Memory B cell (primary cell): ENCODE results near the gene CSTPP1.

Source experiments
- ATAC-seq: fragments of 150-1000 bp; cut with Tn5 transposase; 2 replicates; pipeline ENCODE4 v1.10.0; 2021; ENCODE audit warnings: low read depth, mild to moderate bottlenecking, moderate library complexity
- DNase-seq, 2 donors: peaks; one replicate each; pipeline ENCODE4 v3.0.0; 2022; ENCODE audit warnings: low spot score in 2 of 2
- H3K27ac Mint-ChIP-seq: one replicate; pipeline ENCODE4 v1.8.0; 2022; ENCODE audit warnings: mild to moderate bottlenecking, moderate library complexity, mixed read lengths
- H3K27me3 Mint-ChIP-seq: one replicate; pipeline ENCODE4 v1.8.0; 2022; ENCODE audit warnings: mixed read lengths
- H3K36me3 Mint-ChIP-seq: one replicate; pipeline ENCODE4 v1.8.0; 2022; ENCODE audit warnings: mild to moderate bottlenecking, mixed read lengths
- H3K4me1 Mint-ChIP-seq: one replicate; pipeline ENCODE4 v1.8.0; 2022; ENCODE audit warnings: mixed read lengths
- H3K4me3 Mint-ChIP-seq: one replicate; pipeline ENCODE4 v1.8.0; 2022; ENCODE audit warnings: mild to moderate bottlenecking, moderate library complexity, mixed read lengths
- H3K9me3 Mint-ChIP-seq: one replicate; pipeline ENCODE4 v1.8.0; 2022; ENCODE audit warnings: mixed read lengths

Gene CSTPP1

GRCh38 chr11:47130543-47130942 is 194.0 kb downstream of the CSTPP1 start:
- Mint-ChIP-seq H3K27me3 (no peaks in the 10 kb centered on the region), H3K27ac (no peak overlapping the region), H3K4me1 (no peaks in the 10 kb centered on the region), H3K36me3 (peaks cover 1% of the 10 kb centered on the region), H3K4me3 (no peak overlapping the region), H3K9me3 (no peaks in the 10 kb centered on the region)
- DNase-seq (no peak), ATAC-seq (no peak)

DNA sequence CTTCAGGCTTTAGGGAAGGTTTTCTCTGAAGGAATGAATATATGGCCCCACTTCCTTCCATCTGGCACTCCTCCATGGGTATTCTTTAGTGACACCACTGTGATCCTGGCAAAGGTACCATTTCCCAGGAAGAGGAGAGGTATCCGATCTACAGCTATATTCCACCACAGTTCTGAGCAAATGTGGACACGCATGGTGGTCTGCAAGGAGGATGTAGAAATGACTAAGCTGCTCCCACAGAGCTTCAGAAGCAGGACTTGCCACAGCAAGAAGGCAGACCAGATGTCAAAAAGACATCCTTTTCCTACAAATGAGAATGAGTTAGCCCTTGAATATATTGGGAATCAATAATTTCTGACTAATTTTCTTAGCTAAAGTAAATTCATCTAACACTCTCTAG is 194.6 kb downstream of the CSTPP1 start:
- no peaks in the 10 kb centered on the region for H3K4me1 Mint-ChIP-seq
- ATAC-seq, result no peak
- H3K9me3 Mint-ChIP-seq, result no peaks in the 10 kb centered on the region
- H3K36me3 Mint-ChIP-seq, result peaks cover 1% of the 10 kb centered on the region
- no peaks in the 10 kb centered on the region for H3K27me3 Mint-ChIP-seq
- no peak overlapping the region for H3K27ac Mint-ChIP-seq
- H3K4me3 Mint-ChIP-seq, result no peak overlapping the region
- DNase-seq, result no peak

DNA sequence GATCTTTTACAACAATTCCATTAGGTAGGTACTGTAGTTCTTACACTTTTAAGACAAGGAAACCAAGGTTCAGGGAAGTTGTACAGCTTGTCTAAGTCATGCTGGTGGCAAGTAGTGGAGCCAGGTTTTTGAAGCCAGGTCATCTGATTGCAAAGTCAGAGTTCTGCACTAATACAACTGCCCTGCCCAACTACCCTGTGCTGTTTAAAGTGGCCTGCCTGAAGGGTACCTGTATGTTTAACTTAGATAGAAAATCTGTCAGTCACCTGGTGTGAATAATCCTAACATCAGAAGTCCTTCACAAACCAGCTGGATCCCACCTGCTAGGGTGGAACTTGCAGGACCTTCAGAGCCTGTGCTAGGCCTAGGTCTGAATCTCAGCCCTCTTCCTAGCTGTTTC is 195.9 kb downstream of the CSTPP1 start:
- no peaks in the 10 kb centered on the region for H3K9me3 Mint-ChIP-seq
- H3K4me1 Mint-ChIP-seq, result no peaks in the 10 kb centered on the region
- DNase-seq (no peak), ATAC-seq (no peak)
- H3K27me3 Mint-ChIP-seq, result no peaks in the 10 kb centered on the region
- H3K27ac Mint-ChIP-seq, result no peak overlapping the region
- H3K4me3 Mint-ChIP-seq, result no peak overlapping the region
- H3K36me3 Mint-ChIP-seq, result peaks cover 9% of the 10 kb centered on the region

- no peaks in the 10 kb centered on the region for H3K4me1 Mint-ChIP-seq
These were observed 196.4 kb downstream of the CSTPP1 start for GRCh38 chr11:47132981-47133380.

GRCh38 chr11:47136327-47136726 is 199.8 kb downstream of the CSTPP1 start:
- DNase-seq (no peak), ATAC-seq (no peak)
- Mint-ChIP-seq H3K9me3 (no peaks in the 10 kb centered on the region), H3K4me3 (no peak overlapping the region), H3K4me1 (no peaks in the 10 kb centered on the region), H3K27ac (no peak overlapping the region), H3K27me3 (no peaks in the 10 kb centered on the region), H3K36me3 (peaks cover 21% of the 10 kb centered on the region)

More at GRCh38 chr11:47132981-47133380, 196.4 kb downstream of the CSTPP1 start:
- Mint-ChIP-seq H3K27ac (no peak overlapping the region), H3K36me3 (peaks cover 14% of the 10 kb centered on the region), H3K9me3 (no peaks in the 10 kb centered on the region), H3K4me3 (no peak overlapping the region), H3K27me3 (no peaks in the 10 kb centered on the region)
- DNase-seq, result no peak
- no peak for ATAC-seq

DNA sequence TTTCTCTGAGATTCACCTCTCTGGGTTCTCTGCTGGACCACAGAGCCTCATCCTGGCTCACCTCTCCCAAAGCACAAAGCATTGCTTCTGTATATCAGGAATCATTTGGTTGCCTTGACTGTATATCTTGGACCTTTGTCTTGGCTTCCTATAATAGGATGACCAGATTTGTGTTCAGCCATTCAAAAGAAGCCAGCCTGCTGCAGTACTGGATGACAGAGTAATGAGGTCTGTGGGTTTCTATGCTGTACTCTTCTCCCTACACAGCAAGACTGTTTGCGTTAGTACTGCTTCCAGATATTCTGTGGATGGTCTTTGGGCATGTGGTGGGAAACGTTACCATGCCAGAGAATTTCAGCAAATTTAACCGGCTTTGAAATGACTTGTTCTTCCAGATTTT is 200.4 kb downstream of the CSTPP1 start:
- H3K27ac Mint-ChIP-seq, result no peak overlapping the region
- peaks cover 21% of the 10 kb centered on the region for H3K36me3 Mint-ChIP-seq
- no peaks in the 10 kb centered on the region for H3K4me1 Mint-ChIP-seq
- H3K4me3 Mint-ChIP-seq, result no peak overlapping the region
- H3K9me3 Mint-ChIP-seq, result no peaks in the 10 kb centered on the region
- H3K27me3 Mint-ChIP-seq, result no peaks in the 10 kb centered on the region
- DNase-seq (no peak), ATAC-seq (no peak)

GRCh38 chr11:47137476-47137875 is 200.9 kb downstream of the CSTPP1 start:
- Mint-ChIP-seq H3K27ac (no peak overlapping the region), H3K9me3 (no peaks in the 10 kb centered on the region), H3K27me3 (no peaks in the 10 kb centered on the region), H3K36me3 (peaks cover 21% of the 10 kb centered on the region), H3K4me1 (no peaks in the 10 kb centered on the region), H3K4me3 (no peak overlapping the region)
- ATAC-seq (no peak), DNase-seq (no peak)

DNA sequence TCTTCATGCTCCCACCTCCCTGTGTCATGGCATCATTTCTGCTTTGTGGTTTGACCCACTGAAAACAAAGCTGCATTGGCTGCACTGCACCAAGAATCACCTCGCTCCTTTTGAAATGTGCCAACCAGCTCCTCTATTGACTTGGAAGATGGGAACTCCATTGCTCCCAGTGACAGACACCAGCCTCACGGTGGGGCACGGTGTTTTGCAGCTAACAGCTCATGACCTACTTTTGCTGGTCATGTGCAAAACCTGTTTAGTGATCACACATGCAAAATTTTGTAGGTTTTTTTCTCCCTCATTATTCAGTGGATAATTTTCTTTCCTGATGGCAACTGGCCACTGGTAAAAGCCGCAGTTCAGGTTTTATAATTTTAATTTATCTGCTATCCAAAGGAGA is 203.3 kb downstream of the CSTPP1 start:
- peaks cover 21% of the 10 kb centered on the region for H3K36me3 Mint-ChIP-seq
- H3K4me3 Mint-ChIP-seq, result no peak overlapping the region
- no peaks in the 10 kb centered on the region for H3K4me1 Mint-ChIP-seq
- no peaks in the 10 kb centered on the region for H3K27me3 Mint-ChIP-seq
- ATAC-seq (no peak), DNase-seq (no peak)
- H3K9me3 Mint-ChIP-seq, result no peaks in the 10 kb centered on the region
- H3K27ac Mint-ChIP-seq, result no peak overlapping the region

DNA sequence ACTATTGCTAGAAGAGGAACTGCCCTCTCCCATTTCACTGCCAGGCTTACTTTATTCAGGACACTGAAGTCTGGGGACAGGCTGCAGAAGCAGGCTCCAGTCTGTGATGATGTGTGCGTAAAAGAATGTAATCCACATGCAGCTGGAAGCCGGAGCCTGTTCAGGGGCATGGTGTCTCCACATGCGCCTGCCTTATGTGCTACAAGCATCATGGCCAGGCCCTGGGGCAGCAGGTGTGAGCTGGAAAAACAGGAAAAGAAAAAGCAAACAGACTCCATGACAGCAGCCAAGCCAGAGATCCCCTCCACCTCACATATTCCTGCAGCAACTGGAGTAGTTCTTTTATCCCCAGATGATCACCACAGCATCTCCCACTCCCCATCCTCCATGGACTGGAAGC is 206.8 kb downstream of the CSTPP1 start:
- no peak overlapping the region for H3K4me3 Mint-ChIP-seq
- no peaks in the 10 kb centered on the region for H3K4me1 Mint-ChIP-seq
- DNase-seq (no peak), ATAC-seq (no peak)
- no peaks in the 10 kb centered on the region for H3K27me3 Mint-ChIP-seq
- peaks cover 7% of the 10 kb centered on the region for H3K36me3 Mint-ChIP-seq
- no peak overlapping the region for H3K27ac Mint-ChIP-seq
- H3K9me3 Mint-ChIP-seq, result no peaks in the 10 kb centered on the region

- Mint-ChIP-seq H3K4me3 (no peak overlapping the region), H3K27ac (no peak overlapping the region), H3K9me3 (no peaks in the 10 kb centered on the region), H3K36me3 (peaks cover 7% of the 10 kb centered on the region), H3K27me3 (no peaks in the 10 kb centered on the region), H3K4me1 (no peaks in the 10 kb centered on the region)
- no peak for ATAC-seq
- DNase-seq, result no peak
These were observed 208.0 kb downstream of the CSTPP1 start for GRCh38 chr11:47144541-47144940.

- no peaks in the 10 kb centered on the region for H3K9me3 Mint-ChIP-seq
- H3K4me1 Mint-ChIP-seq, result peaks cover 10% of the 10 kb centered on the region
- peaks cover 9% of the 10 kb centered on the region for H3K36me3 Mint-ChIP-seq
- DNase-seq (no peak), ATAC-seq (no peak)
- no peak overlapping the region for H3K27ac Mint-ChIP-seq
- H3K27me3 Mint-ChIP-seq, result no peaks in the 10 kb centered on the region
- H3K4me3 Mint-ChIP-seq, result no peak overlapping the region
These were observed 210.7 kb downstream of the CSTPP1 start for GRCh38 chr11:47147250-47147649.

DNA sequence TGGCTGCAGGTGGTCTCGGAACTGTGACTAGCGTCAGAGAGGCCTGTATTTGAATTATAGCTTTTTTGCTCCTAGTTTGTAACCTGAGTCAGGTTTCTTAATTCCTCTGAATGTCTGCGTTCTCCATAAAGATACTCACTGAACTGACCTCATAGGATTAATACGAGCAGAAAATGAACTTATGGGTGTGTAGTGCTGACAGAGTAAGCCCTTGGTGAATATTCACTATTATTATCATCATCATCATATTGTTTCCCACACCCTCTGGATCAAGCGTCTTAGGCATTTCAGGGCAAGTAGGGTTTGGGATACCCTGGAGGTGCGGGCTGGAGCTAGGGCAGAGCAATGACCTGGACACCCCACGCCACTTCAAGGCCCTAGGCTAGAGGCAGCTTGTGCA is 211.1 kb downstream of the CSTPP1 start:
- H3K27ac Mint-ChIP-seq, result no peak overlapping the region

GRCh38 chr11:47148270-47148669 is 211.7 kb downstream of the CSTPP1 start:
- ATAC-seq, result no peak
- Mint-ChIP-seq H3K4me3 (no peak overlapping the region), H3K4me1 (peaks cover 18% of the 10 kb centered on the region), H3K27me3 (no peaks in the 10 kb centered on the region), H3K9me3 (no peaks in the 10 kb centered on the region), H3K27ac (no peak overlapping the region), H3K36me3 (peaks cover 7% of the 10 kb centered on the region)
- DNase-seq, result no peak

More for the DNA sequence above, 211.1 kb downstream of the CSTPP1 start:
- ATAC-seq (no peak), DNase-seq (no peak)
- Mint-ChIP-seq H3K4me1 (peaks cover 14% of the 10 kb centered on the region), H3K4me3 (no peak overlapping the region), H3K27me3 (no peaks in the 10 kb centered on the region), H3K9me3 (no peaks in the 10 kb centered on the region), H3K36me3 (peaks cover 9% of the 10 kb centered on the region)

DNA sequence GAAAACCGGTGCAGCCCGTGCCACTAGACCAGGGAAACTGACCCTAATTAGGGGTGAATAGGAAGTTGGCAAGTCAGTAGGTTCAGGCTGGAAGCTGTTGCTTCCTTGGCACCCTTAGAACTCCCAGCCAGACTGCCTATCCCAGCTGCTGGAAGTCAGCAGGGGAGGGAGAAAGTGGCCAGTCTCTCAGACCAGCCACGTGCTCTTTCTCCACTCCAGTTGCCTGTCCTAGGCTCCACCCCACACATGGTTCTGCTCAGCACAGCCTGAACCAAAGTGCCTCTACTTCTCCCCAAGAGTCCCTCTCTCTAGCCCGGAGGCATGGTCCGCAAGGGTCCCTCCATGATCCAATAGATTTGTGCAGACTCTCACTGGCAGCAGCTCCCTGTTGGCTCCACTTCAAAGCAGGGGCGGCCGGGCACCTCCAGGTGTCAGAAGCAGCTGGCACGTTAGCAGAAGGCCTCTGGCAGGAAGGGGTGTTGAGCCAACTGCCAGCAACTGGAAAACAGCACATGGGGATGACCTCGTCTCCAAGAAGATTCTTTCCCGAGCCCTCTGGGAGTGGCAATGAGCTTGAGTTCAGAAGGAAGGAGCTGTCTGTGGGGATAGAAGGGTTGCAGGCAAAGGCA is 212.5 kb downstream of the CSTPP1 start:
- Mint-ChIP-seq H3K9me3 (no peaks in the 10 kb centered on the region), H3K36me3 (peaks cover 7% of the 10 kb centered on the region)

GRCh38 chr11:47149782-47150181 is 213.2 kb downstream of the CSTPP1 start:
- no peak for ATAC-seq
- Mint-ChIP-seq H3K27ac (no peak overlapping the region), H3K4me3 (no peak overlapping the region), H3K36me3 (peaks cover 7% of the 10 kb centered on the region), H3K4me1 (peaks cover 20% of the 10 kb centered on the region), H3K9me3 (no peaks in the 10 kb centered on the region), H3K27me3 (no peaks in the 10 kb centered on the region)
- DNase-seq, result no peak

More for the DNA sequence above, 212.5 kb downstream of the CSTPP1 start:
- Mint-ChIP-seq H3K4me1 (peaks cover 20% of the 10 kb centered on the region), H3K27me3 (no peaks in the 10 kb centered on the region), H3K27ac (no peak overlapping the region), H3K4me3 (no peak overlapping the region)
- DNase-seq (no peak), ATAC-seq (no peak)
